Measurements from ENCODE around the gene TEAD1.

TEAD1 gene

GRCh38 chr11:12668166-12668565 lies 6.1 kb upstream of the TEAD1 start:
- Histone ChIP-seq H2AFZ (ENCODE audit: low read length) (no peak overlapping the region), H3K36me3 (replicated peaks; ENCODE audit: insufficient read depth, low read length) (no peaks in the 10 kb centered on the region), H3K9me3 (replicated peaks; ENCODE audit: insufficient read depth, low read length) (no peaks in the 10 kb centered on the region), H3K27ac (ENCODE audit: low read length) (no peak overlapping the region), H3K9ac (ENCODE audit: low read length) (no peak overlapping the region), H3K27me3 (replicated peaks; ENCODE audit: insufficient read depth, low read length) (no peaks in the 10 kb centered on the region), H3K4me2 (ENCODE audit: low read depth, low read length) (no peak overlapping the region), H4K20me1 (ENCODE audit: insufficient read depth, low read length) (no peaks in the 10 kb centered on the region), H3K9me2 (replicated peaks; ENCODE audit: insufficient read depth, low read length) (no peaks in the 10 kb centered on the region), H3K4me1 (ENCODE audit: low read length) (no peaks in the 10 kb centered on the region), H3K4me3 (ENCODE audit: low read length) (no peak overlapping the region), H3K79me2 (ENCODE audit: low read length) (no peaks in the 10 kb centered on the region), H3F3A (ENCODE audit: insufficient read depth, low read length) (no peaks in the 10 kb centered on the region)
- no peak for TF ChIP-seq CTCF (IDR thresholded peaks at IDR 0.05; ENCODE audit: low read length)
- TF ChIP-seq EZH2 (optimal IDR thresholded peaks at IDR 0.05; ENCODE audit: low read depth, low read length): no peak
- no peak for TF ChIP-seq EZH2phosphoT487 (IDR thresholded peaks at IDR 0.05; ENCODE audit: low read length)
- no peak for DNase-seq

GRCh38 chr11:12669930-12670329 lies 4.3 kb upstream of the TEAD1 start:
- H3K9me3 ChIP-seq (replicated peaks; ENCODE audit: insufficient read depth, low read length): no peaks in the 10 kb centered on the region
- H3K79me2 ChIP-seq (ENCODE audit: low read length): no peaks in the 10 kb centered on the region
- no peak overlapping the region for H3K9ac ChIP-seq (ENCODE audit: low read length)
- DNase-seq: no peak
- no peaks in the 10 kb centered on the region for H3K4me1 ChIP-seq (ENCODE audit: low read length)
- H2AFZ ChIP-seq (ENCODE audit: low read length): no peak overlapping the region
- H3K4me3 ChIP-seq (ENCODE audit: low read length): no peak overlapping the region
- no peaks in the 10 kb centered on the region for H3K36me3 ChIP-seq (replicated peaks; ENCODE audit: insufficient read depth, low read length)
- no peak overlapping the region for H3K4me2 ChIP-seq (ENCODE audit: low read depth, low read length)
- H3K27me3 ChIP-seq (replicated peaks; ENCODE audit: insufficient read depth, low read length): no peaks in the 10 kb centered on the region
- no peak overlapping the region for H3K27ac ChIP-seq (ENCODE audit: low read length)
- TF ChIP-seq CTCF (IDR thresholded peaks at IDR 0.05; ENCODE audit: low read length) (no peak), EZH2phosphoT487 (IDR thresholded peaks at IDR 0.05; ENCODE audit: low read length) (no peak), EZH2 (optimal IDR thresholded peaks at IDR 0.05; ENCODE audit: low read depth, low read length) (no peak)
- no peaks in the 10 kb centered on the region for H4K20me1 ChIP-seq (ENCODE audit: insufficient read depth, low read length)
- H3F3A ChIP-seq (ENCODE audit: insufficient read depth, low read length): no peaks in the 10 kb centered on the region
- no peaks in the 10 kb centered on the region for H3K9me2 ChIP-seq (replicated peaks; ENCODE audit: insufficient read depth, low read length)

- no peak overlapping the region for H2AFZ ChIP-seq (ENCODE audit: low read length)
- no peak overlapping the region for H3K27ac ChIP-seq (ENCODE audit: low read length)
- H3K9me3 ChIP-seq (replicated peaks; ENCODE audit: insufficient read depth, low read length): no peaks in the 10 kb centered on the region
- H3K9ac ChIP-seq (ENCODE audit: low read length): no peak overlapping the region
- no peak overlapping the region for H3K4me2 ChIP-seq (ENCODE audit: low read depth, low read length)
- no peak for TF ChIP-seq EZH2phosphoT487 (IDR thresholded peaks at IDR 0.05; ENCODE audit: low read length)
- no peak for TF ChIP-seq EZH2 (optimal IDR thresholded peaks at IDR 0.05; ENCODE audit: low read depth, low read length)
- no peak for TF ChIP-seq CTCF (IDR thresholded peaks at IDR 0.05; ENCODE audit: low read length)
- H3K27me3 ChIP-seq (replicated peaks; ENCODE audit: insufficient read depth, low read length): no peaks in the 10 kb centered on the region
- DNase-seq: no peak
- no peaks in the 10 kb centered on the region for H3K9me2 ChIP-seq (replicated peaks; ENCODE audit: insufficient read depth, low read length)
- H3K4me1 ChIP-seq (ENCODE audit: low read length): no peaks in the 10 kb centered on the region
- H3K4me3 ChIP-seq (ENCODE audit: low read length): no peak overlapping the region
- no peaks in the 10 kb centered on the region for H3F3A ChIP-seq (ENCODE audit: insufficient read depth, low read length)
- H4K20me1 ChIP-seq (ENCODE audit: insufficient read depth, low read length): no peaks in the 10 kb centered on the region
- H3K36me3 ChIP-seq (replicated peaks; ENCODE audit: insufficient read depth, low read length): no peaks in the 10 kb centered on the region
- peaks cover 13% of the 10 kb centered on the region for H3K79me2 ChIP-seq (ENCODE audit: low read length)
Observed at GRCh38 chr11:12671370-12671769, 2.9 kb upstream of the TEAD1 start.
